CD4-positive, alpha-beta T cell treated with Interleukin-2 at 100 ng/mL for 4 hours (primary cell): Measurements from ENCODE around the gene CSPG4.
"Not testable (repeated sequence)": the region's sequence is repeated elsewhere in the genome, so short reads cannot be mapped to it uniquely, and the experiment has no call there.

Experiments
- DNase-seq: peaks from one replicate; pipeline ENCODE4 v3.0.0-alpha.2; 2020; ENCODE audit warnings: low spot score

CSPG4 gene

DNA sequence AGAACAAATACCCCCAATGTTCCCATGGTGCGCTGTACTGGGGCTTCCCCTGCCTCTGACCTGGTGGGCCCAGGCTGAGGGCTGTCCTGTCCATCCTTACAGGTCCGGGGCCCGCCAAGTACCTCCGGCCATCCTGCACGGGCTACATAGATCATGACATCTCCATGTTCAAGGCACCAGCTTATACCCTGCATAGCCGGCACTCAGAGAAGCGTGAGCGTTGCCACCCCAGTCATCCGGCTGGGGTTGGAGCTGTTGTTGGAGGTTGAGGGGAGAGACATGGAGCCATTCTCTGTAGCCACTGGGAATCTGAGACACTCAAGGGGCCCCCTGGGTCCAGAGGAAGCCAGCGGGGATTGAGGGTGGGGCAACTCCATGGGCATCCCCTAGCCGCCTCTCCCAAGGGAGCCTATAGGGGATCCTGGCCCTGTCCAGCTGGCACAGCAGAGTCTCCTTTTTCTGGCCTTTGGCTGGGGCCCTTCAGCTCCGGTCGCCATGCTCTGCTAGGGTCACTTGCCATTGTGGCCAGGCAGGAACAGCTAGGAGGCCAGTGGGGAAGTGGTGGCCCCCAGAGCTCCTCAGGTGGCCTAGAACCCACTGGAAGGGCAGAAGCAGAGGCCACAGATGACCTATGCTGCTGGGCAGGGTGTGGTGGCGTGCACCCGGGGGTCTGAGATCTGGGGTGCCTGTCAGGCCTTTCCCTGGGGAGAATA lies 12.5 kb upstream of the CSPG4 start:
- no peak for DNase-seq

- DNase-seq: peak; percentile 38
These were observed 11.4 kb upstream of the CSPG4 start for GRCh38 chr15:75723847-75724660.

DNA sequence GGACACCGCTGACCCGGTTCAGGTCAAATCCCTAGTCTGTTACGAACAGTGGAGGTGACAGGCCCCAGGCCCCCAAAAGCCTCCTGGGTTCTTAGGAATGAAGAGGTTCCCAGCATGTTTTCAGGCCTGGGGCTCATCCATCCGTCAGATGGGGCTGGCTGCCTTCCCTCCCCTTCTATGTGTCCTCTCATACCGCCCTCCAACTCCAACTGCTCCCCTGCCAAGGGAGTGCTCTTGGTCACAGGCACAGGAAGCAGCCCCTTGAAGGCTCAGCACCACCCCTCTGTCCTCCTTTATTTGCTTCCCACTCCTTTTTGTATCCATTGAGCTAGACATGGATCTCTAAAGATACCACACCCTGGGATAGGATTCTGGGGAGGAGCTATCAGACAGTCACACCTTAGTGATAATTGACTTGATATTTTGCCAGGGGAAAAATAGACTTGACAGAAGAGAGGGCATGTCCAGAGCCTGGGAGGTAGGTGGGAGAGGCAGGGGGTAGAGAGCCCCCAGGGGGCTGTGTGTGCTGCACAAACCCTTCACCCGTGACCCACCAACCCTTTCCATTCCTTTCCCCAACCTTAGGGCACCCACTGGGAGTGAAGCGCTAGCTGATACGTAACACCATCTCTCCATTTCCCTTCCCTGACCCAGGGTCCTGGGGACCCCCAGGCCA lies 10.7 kb upstream of the CSPG4 start:
- no peak for DNase-seq

- DNase-seq: no peak
These were observed 9.5 kb upstream of the CSPG4 start for GRCh38 chr15:75721923-75722870.

GRCh38 chr15:75721480-75721922 lies 8.9 kb upstream of the CSPG4 start:
- DNase-seq: no peak

GRCh38 chr15:75720787-75721479 lies 8.3 kb upstream of the CSPG4 start:
- peak; percentile 12 for DNase-seq

- DNase-seq: no peak
These were observed 7.6 kb upstream of the CSPG4 start for GRCh38 chr15:75720297-75720696.

GRCh38 chr15:75718328-75718727 lies 5.7 kb upstream of the CSPG4 start:
- no peak for DNase-seq

- not testable (repeated sequence) for DNase-seq
These were observed 4.4 kb upstream of the CSPG4 start for GRCh38 chr15:75717001-75717400.

DNA sequence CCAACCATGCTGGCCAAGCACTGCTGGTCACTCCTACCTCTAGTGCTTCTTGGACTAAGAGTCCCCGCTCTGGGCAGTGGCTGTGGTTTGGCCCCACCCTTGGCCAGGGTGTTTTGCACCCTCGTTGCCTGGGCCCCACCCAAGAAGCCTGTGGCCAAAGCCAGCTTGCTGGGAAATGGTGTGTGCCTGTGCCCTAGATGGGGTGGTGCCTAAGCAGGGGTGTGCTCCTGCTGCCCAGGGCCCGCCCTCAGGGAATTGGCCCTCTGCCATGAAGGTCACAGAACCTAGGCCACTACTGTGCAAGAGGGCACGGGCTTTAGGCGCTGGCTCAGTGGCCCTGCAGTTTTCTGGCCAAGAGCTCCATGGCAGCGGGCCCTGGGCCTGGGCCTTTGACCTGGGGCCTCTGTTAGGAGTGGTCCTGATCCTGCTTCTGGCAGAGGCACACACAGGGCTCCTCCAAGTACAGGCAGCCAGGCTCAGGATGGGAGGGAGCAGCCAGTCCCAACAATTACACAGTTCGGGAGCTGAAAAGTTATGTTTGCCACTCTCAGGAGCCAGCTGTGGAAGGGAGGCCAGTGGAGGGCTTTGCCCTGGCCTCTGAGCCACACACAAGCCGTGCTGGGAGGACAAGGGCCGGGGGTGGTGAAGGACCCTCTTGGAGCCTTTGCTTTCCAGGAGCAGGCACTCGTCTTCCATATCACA lies 3.8 kb upstream of the CSPG4 start:
- not testable (repeated sequence) for DNase-seq

GRCh38 chr15:75715312-75715832 lies 2.7 kb upstream of the CSPG4 start:
- not testable (repeated sequence) for DNase-seq

DNA sequence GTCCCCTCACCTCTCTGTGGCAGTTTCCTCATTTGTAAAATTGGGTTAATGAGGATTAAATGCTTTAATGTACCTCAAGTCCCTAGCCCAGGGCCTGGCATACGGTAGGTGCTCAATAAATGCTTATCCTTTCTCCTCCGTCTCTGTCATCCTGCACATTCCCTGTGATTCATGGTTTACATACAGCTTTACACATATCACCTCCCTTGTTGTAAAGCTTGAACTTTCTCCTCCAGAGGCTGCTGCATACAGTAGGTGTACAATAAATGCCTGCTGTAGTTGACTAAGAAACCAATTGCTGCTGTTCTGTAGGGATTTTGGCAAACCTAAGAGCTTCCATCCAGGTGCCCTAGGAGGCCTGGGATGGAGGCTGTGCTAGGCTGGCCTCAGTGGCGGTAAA lies 1.5 kb upstream of the CSPG4 start:
- no peak for DNase-seq

DNA sequence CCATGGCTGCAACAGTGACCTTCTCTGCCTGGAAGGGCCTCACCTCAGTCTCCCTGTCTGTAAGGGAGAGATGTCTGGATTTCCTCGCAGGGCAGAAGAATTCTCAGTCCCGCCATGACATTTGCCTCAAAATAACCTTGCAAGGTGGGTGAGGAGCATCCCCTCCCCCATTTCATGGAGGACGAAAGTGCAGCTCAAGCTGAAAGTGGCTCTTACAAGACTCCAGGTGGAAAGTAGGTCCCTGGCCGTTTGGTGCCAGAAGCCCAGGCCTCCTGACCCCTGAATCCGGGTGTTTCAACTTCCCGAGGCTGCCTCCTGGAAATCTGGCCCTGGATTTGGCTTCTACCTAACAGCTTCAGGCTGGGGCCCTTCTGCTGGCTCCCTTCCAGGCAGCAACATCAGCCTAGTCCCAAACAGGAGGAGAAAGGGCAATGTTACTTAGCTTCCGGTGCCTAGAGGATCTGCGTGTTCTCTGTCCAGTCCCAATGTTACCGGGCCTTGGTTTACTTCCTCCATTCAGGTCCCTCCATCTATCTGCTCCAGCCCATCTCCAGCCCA lies 769 bp upstream of the CSPG4 start:
- no peak for DNase-seq

DNA sequence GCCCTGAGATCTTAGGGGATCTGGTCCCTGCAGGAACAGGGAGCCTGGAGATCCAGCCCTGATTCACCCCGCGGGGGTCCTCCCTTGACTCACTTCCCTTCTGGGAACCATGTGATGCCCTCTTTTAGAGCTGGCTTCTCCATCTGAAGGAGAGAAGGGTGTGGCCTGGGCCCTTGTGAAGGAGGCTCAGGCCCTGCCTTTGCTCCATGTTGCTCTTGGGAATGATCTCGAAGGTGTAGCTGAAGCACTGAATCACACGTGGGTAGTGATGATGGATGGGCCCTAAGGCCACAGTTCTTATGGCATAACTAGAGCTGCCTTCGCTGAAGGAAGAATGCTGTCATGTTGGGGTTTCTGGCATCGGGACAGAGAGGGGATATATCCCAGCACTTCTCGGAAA lies 1.2 kb downstream of the CSPG4 start:
- DNase-seq: not testable (repeated sequence)

DNA sequence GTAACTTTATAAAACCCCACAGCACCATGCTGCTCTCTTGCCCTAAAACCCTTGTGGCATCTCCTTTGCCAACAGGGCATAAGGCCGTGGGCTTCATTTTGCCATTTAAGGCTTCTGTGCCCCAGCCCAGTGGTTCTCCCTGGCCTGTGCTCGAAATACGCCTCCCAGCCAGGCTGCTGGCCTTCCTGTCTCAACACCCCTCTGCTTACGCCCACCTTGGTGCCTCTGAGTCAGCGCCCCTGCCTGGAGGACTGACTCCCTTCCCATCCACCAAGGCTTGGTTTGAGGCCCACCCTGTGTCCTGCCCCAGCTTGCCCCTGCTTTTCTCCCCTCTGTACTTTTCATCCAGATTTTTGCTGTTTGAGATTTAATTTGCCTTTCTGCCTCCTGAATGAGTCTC lies 1.8 kb downstream of the CSPG4 start:
- DNase-seq: not testable (repeated sequence)

- DNase-seq: not testable (repeated sequence)
These were observed 3.2 kb downstream of the CSPG4 start for GRCh38 chr15:75709458-75709857.

DNA sequence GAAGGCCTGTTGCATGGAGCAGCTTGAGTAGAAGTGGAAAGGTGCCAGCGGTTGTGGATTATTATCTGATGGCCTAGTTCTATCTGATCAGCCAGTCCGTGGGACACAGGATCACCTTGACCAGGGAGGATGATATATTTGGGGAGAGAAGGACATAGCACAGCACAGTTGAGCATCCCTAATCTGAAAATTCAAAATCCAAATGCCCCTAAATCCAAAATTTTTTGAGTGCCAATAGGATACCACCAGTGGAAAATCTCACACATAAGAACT lies 6.0 kb downstream of the CSPG4 start:
- DNase-seq: no peak

DNA sequence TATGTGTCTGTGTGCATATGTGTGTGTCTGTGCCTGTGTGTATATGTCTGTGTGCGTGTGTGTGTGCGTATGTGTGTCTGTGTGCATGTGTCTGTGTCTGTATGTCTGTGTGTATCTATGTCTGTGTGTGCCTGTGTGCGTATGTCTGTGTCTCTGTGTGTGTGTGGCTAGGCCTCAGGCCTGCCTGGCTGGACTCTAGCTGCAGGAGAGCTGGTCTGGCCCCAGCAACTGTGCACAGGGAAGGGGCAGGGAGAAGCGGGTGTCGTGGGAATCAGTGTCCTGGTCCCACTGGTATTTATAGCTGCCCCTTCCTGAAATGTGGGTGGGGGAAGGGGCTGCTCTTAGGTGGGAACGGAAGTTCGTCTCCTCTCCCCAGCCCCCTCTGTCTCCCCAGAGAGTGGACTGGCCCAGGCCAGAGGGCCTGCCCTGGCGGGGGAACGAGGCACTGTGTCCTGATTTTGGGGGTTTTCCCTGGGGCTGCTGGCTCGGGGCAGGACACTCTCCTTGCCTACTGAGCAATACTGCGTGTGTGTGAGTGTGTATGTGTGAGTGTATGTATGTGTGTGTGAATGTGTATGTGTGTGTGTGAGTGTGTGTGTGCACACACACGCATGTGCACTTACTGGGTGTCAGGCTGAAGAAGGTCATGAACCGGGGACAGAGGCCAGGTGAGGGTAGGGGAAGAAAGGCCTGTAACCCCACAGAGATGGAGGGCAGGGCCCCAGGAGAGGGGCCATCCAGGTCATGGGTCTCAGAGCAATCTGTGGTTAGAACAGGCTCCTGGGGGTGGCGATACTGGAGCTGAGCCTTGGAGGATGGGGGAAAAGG lies 6.6 kb downstream of the CSPG4 start:
- no peak for DNase-seq

DNA sequence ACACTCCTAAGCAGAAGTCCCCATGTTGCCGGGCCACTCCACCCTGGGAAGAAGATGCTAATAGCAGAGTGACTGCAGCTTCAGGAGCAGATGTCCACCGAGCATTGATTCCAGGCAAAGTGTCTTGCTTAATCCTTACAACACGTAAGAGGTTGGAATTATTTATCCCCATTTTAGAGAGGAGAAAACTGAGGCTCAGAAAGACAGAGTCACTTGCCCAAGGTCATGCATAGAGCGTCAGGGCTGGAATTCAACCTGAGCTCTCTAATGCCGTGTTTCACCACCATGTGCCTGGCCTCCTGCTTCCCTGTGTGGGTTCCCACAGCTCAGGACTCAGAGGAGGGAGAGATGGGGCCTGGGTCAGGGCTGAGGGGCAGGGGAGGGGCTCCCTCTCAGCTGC lies 7.3 kb downstream of the CSPG4 start:
- DNase-seq: not testable (repeated sequence)
